Lower leg skin (tissue), 3 donors: ENCODE data around the gene USP17L21.
"Not testable (repeated sequence)": the region's sequence is repeated elsewhere in the genome, so short reads cannot be mapped to it uniquely, and the experiment has no call there.

Experiments used
- POLR2A ChIP-seq, 2 donors: fragments of 450-650 bp; IDR thresholded peaks; one replicate each; pipeline ENCODE4 v1.6.1; 2016 to 2017; ENCODE audit warnings: antibody characterized with exemption in 2 of 2, mild to moderate bottlenecking in 1 of 2, moderate library complexity in 1 of 2
- TF ChIP-seq, protein P1 (sequence below), 3 donors: fragments of 450-650 bp; IDR thresholded peaks; one replicate each; pipeline ENCODE4 v1.5.1; 2016; ENCODE audit warnings: antibody characterized with exemption in 3 of 3, mild to moderate bottlenecking in 3 of 3, moderate library complexity in 2 of 3

DNA sequence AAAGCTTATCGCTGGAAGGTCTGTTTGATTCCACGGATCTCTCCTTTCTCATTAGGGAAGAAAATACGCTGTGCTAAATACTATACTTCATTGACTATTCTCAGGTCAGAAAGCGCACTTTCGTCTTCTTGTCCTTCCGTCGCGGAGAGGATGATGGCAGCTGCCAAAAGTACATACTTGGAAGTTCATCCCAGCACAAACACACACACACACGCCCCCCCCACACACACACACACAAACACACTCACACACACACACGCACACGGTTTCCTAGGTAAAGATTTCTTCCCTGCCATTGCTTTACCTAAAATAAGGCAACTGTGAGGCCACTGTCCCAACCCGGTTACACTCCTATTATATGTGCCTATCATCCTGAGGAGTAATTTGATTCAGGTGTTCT is 24.2 kb upstream of the USP17L21 start:
- TF ChIP-seq, protein P1, sequence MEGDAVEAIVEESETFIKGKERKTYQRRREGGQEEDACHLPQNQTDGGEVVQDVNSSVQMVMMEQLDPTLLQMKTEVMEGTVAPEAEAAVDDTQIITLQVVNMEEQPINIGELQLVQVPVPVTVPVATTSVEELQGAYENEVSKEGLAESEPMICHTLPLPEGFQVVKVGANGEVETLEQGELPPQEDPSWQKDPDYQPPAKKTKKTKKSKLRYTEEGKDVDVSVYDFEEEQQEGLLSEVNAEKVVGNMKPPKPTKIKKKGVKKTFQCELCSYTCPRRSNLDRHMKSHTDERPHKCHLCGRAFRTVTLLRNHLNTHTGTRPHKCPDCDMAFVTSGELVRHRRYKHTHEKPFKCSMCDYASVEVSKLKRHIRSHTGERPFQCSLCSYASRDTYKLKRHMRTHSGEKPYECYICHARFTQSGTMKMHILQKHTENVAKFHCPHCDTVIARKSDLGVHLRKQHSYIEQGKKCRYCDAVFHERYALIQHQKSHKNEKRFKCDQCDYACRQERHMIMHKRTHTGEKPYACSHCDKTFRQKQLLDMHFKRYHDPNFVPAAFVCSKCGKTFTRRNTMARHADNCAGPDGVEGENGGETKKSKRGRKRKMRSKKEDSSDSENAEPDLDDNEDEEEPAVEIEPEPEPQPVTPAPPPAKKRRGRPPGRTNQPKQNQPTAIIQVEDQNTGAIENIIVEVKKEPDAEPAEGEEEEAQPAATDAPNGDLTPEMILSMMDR (IDR thresholded peaks at IDR 0.05) = not testable (repeated sequence)
- not testable (repeated sequence) for TF ChIP-seq POLR2A (IDR thresholded peaks at IDR 0.05)
